Skin epidermis (tissue), 12 donors: ENCODE results near the gene NPEPL1.

ENCODE experiments used
- H3K27ac ChIP-seq, 21 experiments: fragments of 200-600 bp; sonication (generic) in 11 of 21; one replicate each; pipeline ENCODE4 v1.5.0; 2020; ENCODE audit warnings: mild to moderate bottlenecking in 3 of 21, inconsistent platforms in 2 of 21, moderate library complexity in 2 of 21
- H3K4me3 ChIP-seq, 7 experiments: fragments of 200-600 bp; sonication (generic) in 2 of 7; one replicate each; pipeline ENCODE4 v1.5.0; 2020; ENCODE audit warnings: inconsistent platforms in 2 of 7, mild to moderate bottlenecking in 2 of 7, moderate library complexity in 1 of 7

The NPEPL1 gene

DNA sequence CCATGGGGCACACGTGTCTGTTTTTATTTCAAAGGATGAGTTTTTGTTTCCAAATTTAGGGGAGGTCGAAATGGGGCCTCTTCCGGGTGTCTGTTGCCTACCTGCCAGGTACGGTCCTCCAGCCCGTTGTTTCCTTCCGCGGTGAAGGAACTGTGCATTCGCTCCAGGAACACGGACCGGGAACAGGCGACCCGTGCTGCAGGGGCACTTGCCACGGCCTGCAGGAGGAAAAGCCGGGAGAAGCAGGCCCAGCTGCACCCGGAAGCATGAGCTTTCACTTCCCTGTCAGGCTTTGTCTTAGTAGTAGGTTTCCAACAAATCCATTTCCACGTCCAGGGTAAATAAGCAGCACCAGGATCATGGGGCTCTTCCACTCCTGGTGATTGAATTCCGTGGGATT, 17.0 kb upstream of the NPEPL1 start:
- Histone ChIP-seq H3K27ac (no peak overlapping the region), H3K4me3 (no peak overlapping the region)

DNA sequence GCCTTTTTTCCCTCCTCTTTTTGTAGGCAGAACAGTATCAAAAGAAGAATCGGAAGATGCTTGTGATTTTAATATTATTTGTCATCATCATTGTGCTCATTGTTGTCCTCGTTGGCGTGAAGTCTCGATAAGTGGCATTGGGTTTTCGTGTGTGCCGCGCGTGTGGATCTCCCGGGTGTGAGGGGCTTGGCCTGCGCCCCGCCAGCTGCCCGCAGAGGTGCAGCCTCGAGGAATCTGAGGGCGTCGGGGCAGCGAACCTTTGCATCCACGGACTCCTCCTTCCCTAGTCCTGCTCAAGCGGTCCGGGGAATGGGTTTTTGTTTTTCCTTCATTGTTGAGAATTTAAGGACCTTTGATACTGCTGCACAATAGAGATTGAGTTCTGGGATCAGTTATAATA, 16.4 kb upstream of the NPEPL1 start:
- Histone ChIP-seq H3K27ac (no peak overlapping the region), H3K4me3 (no peak overlapping the region)

DNA sequence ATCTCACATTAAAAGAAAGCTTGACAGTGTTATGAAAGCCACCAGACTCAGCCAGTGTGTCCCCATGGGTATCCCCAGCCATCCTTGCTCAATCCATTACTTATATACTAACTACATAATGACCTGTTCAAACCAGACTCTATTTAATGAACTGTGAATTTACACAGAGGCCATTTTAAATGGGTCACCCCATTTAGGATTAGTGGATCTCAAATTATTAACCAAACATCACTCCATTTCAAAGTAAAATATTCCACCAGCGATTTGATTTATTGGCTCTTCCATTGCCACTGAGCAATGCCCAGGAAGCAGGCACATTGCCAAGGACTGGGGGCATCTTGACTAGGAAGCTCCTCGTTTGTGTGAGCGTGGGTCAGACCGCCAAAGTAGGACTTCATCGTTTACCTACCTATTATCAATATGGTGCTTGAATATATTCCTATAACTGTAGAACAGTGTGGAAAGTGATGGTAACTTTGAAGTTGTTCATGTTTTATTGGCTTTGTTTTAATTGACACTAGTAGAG, 15.5 kb upstream of the NPEPL1 start:
- Histone ChIP-seq H3K27ac (no peak overlapping the region), H3K4me3 (no peak overlapping the region)

DNA sequence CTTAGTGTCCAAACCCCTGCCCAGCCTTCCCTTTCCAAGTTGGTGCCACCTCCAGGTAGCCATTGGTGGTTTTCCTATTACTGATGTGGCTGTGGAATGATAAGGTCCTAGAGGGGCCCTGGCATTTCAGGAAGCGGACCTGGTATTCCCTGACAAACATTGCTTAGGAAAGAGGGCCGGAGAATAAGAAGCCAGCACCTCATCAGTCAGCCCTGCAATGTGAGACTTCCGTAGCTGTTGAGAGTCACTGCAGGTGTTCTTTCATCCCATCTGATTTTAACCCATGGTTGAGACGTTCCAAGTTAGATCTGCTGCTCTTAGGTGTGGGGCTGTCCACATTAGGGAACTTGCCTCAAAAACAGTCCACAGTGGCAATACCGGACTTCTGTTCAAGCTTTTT, 14.8 kb upstream of the NPEPL1 start:
- H3K27ac ChIP-seq: no peak overlapping the region
- H3K4me3 ChIP-seq: no peak overlapping the region

DNA sequence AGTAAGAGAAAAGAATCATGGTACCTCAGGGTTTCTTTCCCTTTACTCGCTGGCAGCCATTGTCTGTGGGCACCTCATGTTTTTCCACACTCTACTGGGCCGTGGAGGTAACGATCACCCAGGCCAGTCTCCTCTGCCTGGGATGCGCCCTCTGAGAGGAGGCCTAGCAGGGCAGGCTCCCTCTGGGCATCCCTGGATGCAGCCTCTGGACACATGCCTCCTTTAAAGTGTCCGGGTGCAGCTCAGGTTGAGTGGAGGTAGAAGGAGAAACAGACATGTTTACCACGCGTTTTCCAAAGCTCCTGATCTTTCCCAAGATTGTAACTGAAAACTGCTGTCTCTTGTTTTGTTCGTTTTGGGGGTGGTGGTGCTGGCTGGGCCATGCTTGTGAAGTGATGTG, 13.8 kb upstream of the NPEPL1 start:
- no peak overlapping the region for H3K27ac ChIP-seq

DNA sequence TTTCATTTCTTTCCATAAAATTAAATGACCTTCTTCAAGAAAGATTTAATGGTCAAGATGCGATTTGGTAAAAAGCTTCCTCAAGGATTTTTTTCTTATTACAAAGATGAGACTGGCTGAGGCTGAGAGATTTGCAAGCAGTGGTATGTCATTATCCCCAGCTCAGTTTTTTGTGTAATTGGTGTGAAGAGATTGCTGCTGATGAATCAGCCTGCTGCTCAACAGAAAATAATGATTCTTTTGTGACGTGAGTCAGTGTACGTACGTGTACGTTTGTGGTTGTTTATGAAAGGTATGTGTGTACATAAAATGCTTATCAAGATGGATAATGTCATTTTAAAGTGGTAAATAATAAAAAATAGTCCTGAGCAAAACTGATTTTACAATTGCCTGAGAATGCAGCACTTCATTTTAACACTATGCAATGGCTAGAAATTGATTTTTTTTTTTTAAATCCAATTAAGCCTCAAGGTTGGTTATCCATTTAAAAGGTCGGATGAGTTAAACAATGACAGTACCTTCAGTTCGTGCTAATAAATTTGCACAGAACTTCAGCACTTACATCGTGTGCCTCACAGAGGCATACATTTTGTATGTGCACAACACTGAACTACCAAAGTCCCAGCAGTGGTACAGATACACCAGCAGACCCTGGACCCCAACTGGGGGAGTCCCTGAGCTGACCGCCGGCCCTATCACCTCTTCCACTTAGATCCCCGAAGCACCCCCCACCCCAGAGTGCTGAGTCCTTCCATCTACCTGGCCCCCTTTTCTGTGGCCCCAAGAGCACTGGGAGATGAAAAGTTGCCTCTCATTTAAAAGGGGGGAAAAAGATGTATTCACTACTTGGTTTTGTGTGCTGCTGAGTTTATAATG, 9.7 kb upstream of the NPEPL1 start:
- Histone ChIP-seq H3K27ac (no peak overlapping the region), H3K4me3 (no peak overlapping the region)

More for the DNA sequence above, 13.8 kb upstream of the NPEPL1 start:
- no peak overlapping the region for H3K4me3 ChIP-seq

DNA sequence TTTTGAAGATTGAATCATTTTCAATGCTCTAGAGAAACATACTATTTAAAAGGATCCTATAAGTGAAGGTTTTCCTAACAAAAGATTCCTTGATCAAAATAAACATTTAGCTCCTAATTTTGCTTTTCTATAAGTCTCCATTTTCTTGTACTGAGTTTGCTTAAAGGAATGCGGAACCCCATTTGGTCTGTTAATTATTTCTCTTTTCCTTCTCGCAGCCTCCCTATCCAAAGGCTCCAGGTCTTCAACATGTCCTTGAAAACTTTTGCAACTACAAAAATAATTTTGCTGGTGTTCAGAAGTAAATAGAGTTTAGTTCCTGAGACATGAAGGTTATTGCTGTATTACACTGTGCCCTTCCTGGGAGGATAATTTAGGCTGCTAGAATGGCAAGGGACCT, 8.3 kb upstream of the NPEPL1 start:
- Histone ChIP-seq H3K27ac (no peak overlapping the region), H3K4me3 (no peak overlapping the region)

DNA sequence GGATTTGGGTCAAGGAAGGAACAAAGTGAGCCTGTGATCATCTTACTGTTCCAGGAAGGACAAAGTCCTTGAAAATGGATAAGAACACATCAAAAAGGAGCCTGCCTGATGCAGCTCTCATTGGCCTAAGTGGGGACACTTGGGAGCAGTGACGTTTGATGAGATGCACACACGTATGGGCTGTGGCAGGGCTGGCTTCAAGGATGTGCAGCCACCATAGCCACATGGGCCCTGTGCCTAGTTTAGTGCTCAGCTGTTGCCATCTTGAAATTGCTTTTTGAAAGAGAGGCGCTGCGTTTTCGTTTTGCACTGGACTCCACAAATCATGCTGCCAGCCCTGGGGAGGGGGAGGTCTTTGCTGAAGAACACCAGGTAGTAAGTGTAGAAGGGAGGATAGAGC, 6.6 kb upstream of the NPEPL1 start:
- no peak overlapping the region for H3K4me3 ChIP-seq
- no peak overlapping the region for H3K27ac ChIP-seq

DNA sequence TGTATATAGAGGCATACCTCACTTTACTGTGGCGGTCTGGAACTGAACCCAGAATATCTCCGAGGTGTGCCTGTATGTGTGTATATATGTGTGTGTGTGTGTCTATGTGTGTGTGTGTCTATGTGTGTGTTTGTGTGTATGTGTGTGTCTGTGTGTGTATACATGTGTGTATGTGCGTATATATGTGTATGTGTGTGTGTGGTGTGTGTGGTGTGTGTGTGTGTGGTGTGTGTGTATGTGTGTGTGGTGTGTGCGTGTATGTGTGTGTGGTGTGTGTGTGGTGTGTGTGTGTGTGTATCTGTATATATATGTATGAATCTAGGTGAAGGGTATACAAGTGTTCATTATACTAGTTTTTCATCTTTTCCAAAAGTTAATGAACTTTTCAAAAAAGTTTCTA, 4.2 kb upstream of the NPEPL1 start:
- no peak overlapping the region for H3K4me3 ChIP-seq
- H3K27ac ChIP-seq: no peak overlapping the region

DNA sequence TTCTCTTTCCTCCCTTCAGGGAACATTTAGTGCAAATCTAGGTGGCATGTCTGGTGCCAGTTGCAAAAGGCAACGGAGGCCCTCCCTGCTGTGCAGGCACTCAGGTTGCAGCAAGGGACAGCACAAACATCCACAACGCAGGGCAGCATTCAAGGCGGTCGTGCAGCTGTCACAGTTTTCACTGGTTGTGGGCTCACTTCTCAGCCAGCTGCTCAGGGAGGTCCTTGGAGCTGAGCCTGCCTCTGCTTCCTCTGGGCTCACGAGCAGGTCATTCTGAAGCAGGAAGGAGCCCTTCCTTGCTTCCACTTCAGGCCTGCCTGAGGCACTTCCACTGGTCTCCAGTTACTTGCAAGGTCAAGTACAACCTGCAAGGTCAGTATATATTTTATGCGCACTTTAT, 3.8 kb upstream of the NPEPL1 start:
- Histone ChIP-seq H3K27ac (no peak overlapping the region), H3K4me3 (no peak overlapping the region)

DNA sequence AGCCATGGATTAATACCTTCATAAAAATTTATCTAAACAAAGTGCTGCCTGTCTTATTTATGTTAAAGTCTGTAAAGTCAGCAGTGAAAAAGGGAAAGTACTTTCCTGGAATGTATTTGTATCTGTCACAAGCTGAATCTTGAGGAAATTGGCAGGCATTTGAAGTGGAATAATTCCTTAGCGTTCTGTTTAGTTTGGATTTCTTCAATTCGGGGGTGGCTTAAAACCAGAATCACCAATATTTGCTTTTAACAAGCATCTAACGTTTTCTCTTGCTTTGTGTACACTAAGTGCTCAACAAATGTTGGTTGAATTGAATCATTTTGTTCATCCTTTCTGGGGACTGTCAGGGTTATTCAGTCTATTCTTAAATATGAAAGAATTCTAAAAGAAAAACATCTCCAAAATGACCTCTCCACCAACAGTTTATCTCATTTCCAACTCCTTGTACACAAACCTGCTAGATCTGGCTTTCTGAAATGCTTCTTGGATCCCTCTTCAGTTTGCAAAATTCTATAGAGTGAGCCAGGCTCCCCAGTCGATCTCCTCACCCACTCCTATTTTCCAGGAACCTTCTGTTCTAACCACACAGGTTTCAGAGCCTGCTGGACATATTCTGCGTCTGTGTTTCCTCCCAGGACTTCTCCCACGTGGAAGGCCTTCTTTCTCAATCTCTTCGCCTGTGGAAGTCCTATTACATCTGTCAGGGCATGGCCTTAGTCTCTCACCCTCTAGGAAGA, 2.0 kb upstream of the NPEPL1 start:
- H3K4me3 ChIP-seq: no peak overlapping the region
- peak overlapping the region in 15 of 21 experiments; percentile 6 to 98 (median 70) for H3K27ac ChIP-seq

DNA sequence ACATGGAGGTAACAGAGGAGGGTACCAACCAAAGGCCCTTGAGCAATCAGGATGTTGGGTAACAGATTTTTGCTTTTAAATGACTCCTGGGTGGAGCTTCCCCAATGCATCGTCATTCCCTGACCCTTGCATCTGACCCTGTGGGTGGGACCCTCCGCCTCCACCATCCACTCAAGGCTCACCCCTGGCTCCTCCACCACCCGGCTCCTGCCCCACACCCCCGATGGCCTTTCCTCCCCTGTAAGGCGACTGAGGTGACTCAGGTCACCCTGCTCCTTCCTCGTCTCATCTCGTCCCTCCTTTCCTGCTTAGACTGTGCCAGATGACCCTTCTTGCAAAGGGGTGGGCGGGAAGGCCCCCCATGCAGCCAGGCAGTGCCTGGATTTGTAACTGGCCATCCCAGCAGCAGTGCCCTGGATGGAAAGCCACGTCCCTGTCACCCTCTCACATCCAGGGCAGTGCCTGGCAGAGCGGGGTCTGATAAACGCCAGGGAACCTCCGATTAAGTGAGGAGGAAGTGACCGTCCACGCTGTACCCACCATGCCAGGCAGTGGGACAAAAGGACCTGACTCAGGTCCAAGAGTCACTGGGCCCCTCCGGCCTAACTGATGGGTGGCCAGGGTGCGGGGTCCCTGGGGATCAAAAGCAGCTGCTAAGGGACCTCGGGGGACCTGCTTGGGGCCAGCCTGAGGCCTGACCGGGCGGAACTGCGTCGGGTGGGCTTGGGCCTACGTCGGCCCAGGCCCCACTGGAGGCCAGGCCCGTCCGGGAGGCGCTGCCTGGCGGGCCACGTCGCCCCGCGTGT, 624 bp upstream of the NPEPL1 start:
- Histone ChIP-seq H3K27ac (peak overlapping the region; percentile 69 to 98 (median 88)), H3K4me3 (peak overlapping the region in 2 of 7 experiments; percentile 15 to 45)

DNA sequence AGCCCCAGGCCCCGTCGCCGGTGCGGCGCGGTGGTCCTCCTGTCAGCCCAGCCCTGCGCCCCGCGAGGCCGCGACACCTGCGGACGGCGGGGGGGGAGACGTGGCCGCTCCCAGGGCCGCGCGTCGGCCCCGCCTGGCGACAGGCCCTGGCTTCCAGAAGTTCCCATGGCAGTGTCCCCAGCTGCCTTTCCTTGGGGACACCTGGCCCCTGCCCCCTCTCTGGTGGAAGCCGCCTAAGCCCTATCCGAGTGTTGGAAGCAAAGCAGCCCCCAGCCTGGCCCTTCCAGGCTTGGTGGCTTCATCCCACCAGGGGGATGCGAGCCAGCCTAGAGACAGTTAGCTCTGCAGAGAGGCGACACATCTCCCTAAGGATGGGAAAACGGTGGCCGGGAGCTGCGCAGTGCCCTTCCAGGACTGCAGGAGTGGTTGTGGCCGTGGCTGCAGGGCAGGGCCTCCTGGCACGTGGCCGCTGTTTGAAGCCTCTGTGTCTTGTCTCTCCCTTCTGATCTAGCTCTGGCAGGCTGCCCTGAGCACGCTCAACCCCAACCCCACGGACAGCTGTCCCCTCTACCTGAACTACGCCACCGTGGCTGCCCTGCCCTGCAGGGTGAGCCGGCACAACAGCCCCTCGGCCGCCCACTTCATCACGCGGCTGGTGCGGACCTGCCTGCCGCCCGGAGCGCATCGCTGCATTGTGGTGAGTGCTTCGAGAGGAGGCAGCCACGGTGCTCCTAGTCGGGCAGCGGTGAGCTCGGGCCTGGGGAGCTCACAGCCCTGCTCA, 816 bp downstream of the NPEPL1 start:
- Histone ChIP-seq H3K27ac (peak overlapping the region; percentile 56 to 98 (median 80)), H3K4me3 (peak overlapping the region; percentile 37 to 54 (median 45))

DNA sequence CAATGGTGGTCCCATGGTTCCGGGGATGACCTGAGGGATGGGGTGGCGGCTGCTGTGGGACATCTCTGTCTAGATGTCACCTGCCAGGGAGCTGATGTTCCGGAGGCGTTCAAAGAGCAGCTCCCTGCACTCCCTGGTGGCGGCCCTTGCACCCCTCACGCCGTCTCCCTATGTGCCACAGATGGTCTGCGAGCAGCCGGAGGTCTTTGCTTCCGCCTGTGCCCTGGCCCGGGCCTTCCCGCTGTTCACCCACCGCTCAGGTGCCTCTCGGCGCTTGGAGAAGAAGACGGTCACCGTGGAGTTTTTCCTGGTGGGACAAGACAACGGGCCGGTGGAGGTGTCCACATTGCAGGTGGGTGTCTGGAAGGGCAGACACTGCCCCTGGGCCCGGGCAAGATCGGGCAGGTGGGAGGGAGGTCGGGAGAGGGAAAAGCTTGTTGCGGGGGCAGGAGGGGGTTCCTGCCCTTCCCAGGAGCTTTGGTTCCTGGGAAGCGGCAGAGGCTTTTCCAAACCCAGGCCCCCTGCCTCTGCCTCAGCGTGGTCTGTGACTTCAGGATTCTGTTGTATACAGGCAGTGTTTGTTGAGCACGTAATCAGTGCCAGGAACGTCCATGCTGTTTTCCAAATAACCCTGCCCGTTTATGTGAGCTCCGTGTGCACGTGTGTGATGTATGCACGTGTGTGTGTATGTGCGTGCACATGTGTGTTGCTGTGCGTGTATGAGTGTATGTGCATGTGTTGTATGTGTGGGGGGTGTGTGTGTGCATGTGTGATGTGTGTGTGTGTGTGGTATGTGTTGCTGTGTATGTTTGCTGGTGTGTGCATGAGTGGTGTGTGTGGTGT, 1.9 kb downstream of the NPEPL1 start:
- H3K27ac ChIP-seq: peak overlapping the region in 1 of 21 experiments; percentile 82
- H3K4me3 ChIP-seq: no peak overlapping the region

DNA sequence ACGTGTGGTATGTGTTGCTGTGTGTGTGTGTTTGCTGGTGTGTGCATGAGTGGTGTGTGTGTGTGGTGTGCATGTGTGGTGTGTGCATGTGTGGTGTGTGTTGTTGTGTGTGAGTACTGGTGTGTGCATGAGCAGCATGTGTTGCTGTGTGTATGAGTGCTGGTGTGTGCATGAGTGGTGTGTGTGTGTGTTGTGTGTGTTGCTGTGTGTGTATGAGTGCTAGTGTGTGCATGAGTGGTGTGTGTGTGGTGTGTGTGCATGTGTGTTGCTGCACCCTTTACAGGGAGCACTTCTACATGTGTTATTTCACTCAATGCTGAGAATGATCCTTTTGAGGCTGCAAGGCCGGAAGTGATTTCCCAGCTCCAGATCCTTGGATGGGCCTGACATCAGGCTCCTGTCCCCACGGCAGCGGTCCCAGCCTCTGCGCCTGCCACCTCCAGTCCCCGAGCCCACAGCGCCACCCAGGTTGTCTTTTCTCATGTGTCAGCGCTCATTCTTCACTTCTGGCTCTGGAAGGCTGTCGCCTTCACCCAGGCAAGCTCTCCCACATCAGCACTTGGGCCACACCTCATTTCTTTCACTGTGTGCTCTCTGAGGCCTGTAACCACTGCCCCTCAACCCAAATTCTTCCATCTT, 2.6 kb downstream of the NPEPL1 start:
- no peak overlapping the region for H3K27ac ChIP-seq

DNA sequence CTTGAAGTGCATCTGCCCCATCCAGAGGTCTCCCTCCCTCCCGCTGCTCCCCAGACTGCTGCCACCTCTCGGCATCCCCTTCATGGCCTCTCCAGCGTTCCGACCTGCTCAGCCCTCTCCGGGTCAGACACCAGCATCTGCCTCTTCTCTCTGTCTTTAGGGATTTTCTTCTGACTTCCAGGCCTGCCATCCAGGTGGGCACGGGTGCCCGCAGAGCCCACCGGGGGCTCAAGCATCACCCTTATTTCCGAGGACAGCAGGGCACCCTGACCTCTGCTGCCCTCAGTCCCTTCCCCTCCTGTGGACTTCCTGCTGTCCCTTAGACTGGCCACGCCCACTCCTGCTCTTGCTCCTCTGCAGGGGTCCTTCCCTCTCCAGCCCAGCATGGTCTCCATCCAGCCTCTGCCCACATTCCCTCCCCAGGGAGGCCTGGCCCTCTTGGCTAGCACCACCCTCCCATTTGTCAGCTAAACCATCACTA, 3.3 kb downstream of the NPEPL1 start:
- Histone ChIP-seq H3K4me3 (no peak overlapping the region), H3K27ac (no peak overlapping the region)

More for the DNA sequence above, 2.6 kb downstream of the NPEPL1 start:
- H3K4me3 ChIP-seq: no peak overlapping the region

DNA sequence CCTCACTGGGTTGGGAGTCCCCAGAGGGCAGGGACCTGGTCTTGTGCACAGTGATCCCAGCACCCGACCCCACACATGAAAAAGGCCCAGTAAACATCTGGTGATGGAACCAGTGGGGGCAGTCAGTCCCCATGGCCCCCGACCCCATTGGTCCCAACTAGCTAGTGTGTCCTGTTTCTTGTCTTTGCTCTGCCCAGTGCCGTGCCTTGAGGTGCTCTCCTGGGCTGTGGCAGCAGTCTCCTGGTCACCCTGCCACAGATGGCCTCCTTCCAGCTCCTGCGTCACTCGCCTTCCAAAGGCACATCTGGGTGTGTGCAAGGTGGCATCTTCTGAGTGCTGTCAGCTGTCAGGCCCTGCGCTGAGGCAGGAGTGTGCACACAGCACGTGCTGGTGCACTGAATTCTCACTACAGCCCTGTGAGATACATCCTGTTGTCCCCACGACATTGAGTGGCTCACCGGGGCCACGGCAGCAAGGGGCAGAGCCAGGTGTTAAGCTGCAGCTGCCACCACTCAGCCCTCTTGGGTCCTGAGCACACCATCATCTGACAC, 3.9 kb downstream of the NPEPL1 start:
- Histone ChIP-seq H3K27ac (no peak overlapping the region), H3K4me3 (no peak overlapping the region)
